Measurements from ENCODE around the gene TOE1. TPM values are rescaled to one million over a fixed set of nuclear protein-coding genes. Genes with fewer than 3 reads are reported as not detected.

TOE1 gene
- total RNA-seq, 4 donors from 2014 or later: 6.0 to 11.9 (median 9.6) TPM

DNA sequence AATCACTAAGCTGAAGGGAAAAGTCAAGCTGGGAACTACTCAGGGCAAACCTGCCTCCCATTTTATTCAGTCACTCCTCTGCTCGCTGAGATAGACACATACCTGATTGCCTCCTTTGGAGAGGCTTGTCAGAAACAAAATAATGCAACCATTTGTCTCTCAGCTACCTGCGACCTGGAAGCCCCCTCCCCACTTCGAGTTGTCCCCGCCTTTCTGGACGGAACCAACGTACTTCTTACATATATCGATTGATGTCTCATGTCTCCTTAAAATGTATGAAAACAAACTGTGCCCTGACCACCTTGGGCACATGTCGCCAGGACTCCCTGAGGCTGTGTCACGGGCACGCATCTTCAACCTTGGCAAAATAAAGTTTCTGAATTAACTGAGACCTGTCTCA, 34.7 kb upstream of the TOE1 start:
- no peak overlapping the region for H3K4me3 ChIP-seq (ENCODE audit: low read depth, poor library complexity, severe bottlenecking)
- TF ChIP-seq POLR2A (IDR thresholded peaks at IDR 0.05): no peak
- TF ChIP-seq, protein P1, sequence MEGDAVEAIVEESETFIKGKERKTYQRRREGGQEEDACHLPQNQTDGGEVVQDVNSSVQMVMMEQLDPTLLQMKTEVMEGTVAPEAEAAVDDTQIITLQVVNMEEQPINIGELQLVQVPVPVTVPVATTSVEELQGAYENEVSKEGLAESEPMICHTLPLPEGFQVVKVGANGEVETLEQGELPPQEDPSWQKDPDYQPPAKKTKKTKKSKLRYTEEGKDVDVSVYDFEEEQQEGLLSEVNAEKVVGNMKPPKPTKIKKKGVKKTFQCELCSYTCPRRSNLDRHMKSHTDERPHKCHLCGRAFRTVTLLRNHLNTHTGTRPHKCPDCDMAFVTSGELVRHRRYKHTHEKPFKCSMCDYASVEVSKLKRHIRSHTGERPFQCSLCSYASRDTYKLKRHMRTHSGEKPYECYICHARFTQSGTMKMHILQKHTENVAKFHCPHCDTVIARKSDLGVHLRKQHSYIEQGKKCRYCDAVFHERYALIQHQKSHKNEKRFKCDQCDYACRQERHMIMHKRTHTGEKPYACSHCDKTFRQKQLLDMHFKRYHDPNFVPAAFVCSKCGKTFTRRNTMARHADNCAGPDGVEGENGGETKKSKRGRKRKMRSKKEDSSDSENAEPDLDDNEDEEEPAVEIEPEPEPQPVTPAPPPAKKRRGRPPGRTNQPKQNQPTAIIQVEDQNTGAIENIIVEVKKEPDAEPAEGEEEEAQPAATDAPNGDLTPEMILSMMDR (IDR thresholded peaks at IDR 0.05): no peak
- intact Hi-C loops (cut with DNase I; ENCODE audit: low total_unique reads): loop anchor here (2.0 kb wide), 1 partner anchor 34 kb away; no protein-coding TSS in a partner anchor
- DNase-seq (ENCODE audit: low spot score in 2 of 2): peak in 1 of 2 donors; percentile 49
- WGBS, 2 donors: 88 to 90% methylated on average over 10 of the region's 10 CpGs

DNA sequence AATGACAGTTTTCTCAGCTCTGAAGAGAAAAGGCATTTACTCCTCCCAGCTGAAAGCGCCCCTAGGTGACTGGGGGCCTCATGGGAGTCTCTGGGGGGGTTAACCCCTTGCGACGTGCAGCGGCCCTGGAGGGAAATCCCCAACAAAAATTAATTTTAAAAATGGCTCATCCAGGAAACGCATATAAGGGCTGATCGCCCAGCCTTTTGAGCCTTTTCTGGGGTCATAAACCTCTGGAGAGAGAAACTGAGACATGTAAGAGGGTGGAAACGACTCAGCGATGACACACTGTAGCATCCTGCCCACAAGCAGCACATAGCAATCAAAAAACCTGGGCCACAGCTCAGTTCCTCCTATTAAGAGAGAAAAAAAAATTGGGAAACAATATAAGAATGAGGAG, 33.7 kb upstream of the TOE1 start:
- no peak for TF ChIP-seq POLR2A (IDR thresholded peaks at IDR 0.05)
- TF ChIP-seq, protein P1 (IDR thresholded peaks at IDR 0.05): no peak
- 57 to 59% methylated on average over 8 of the region's 8 CpGs for WGBS, 2 donors
- H3K4me3 ChIP-seq (ENCODE audit: low read depth, poor library complexity, severe bottlenecking): no peak overlapping the region
- no peak for DNase-seq (ENCODE audit: low spot score in 2 of 2)
- intact Hi-C loops (cut with DNase I; ENCODE audit: low total_unique reads): no loop called here

DNA sequence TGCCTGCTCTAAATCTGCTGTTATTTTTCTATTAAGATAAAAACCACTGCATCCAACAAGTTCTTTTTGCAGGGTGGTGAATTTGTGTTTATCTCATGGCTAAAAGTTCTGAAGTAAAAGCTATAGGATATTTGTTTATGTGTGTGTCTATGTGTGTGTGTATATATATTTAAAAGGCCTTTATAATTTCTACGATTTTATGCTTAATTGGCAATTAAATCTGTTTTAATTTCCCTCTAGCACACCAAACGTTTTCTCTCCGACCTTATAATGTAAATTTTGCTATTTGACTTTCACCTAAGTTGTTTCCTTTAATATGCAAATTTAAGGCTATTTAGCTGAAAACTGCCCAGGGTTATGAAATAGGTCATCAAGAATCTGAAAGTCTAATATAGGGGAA, 33.1 kb upstream of the TOE1 start:
- no peak for DNase-seq (ENCODE audit: low spot score in 2 of 2)
- WGBS, 2 donors: 77 to 84% methylated on average over 3 of the region's 3 CpGs
- intact Hi-C loops (cut with DNase I; ENCODE audit: low total_unique reads): no loop called here
- TF ChIP-seq POLR2A (IDR thresholded peaks at IDR 0.05): no peak
- TF ChIP-seq, protein P1 (IDR thresholded peaks at IDR 0.05): no peak
- H3K4me3 ChIP-seq (ENCODE audit: low read depth, poor library complexity, severe bottlenecking): no peak overlapping the region

DNA sequence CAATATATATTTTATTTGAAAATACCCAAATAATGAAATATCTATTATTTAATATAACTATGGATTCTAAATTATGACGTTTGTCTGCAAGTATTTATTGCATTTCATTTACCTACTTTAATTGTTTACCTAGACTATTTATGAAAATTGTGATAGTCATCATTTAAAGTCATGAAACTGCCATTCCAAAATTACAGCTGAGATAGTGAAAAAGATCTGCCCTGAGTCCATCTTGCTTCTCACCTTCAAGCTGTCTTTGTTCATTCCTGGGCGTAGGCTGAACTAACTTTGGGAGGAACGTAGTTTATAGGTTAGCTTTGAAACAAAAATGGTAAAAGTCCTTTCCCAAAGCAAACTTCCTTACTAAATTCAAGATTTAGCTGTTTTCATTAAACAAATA, 25.7 kb upstream of the TOE1 start:
- intact Hi-C loops (cut with DNase I; ENCODE audit: low total_unique reads): no loop called here
- TF ChIP-seq, protein P1 (IDR thresholded peaks at IDR 0.05): no peak
- TF ChIP-seq POLR2A (IDR thresholded peaks at IDR 0.05): no peak

DNA sequence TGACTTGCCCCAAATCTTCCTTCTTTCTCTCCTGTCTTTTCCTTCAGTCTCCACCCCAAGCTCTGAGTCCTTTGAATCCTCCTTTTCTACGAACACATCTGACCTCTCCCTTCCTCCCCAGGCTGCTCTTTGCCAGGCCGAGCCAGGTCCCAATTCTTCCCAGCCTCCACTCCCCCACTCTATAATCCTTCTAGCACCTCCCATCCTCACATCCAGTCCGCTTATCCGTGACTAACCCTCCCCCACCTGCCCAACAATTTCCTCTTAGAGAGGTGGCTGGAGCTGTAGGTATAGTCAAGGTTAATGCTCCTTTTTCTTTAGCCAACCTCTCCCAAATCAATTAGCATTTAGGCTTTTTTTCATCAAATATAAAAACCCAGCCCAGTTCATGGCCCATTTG, 22.8 kb upstream of the TOE1 start:
- WGBS, 2 donors: 67% methylated on average over 4 of the region's 4 CpGs
- no peak for TF ChIP-seq POLR2A (IDR thresholded peaks at IDR 0.05)
- TF ChIP-seq, protein P1 (IDR thresholded peaks at IDR 0.05): no peak
- intact Hi-C loops (cut with DNase I; ENCODE audit: low total_unique reads): no loop called here
- H3K4me3 ChIP-seq (ENCODE audit: low read depth, poor library complexity, severe bottlenecking): no peak overlapping the region
- DNase-seq (ENCODE audit: low spot score in 2 of 2): peak in 1 of 2 donors; percentile 42

More for the DNA sequence above, 25.7 kb upstream of the TOE1 start:
- WGBS, 2 donors: 77% methylated on average over 3 of the region's 3 CpGs
- DNase-seq (ENCODE audit: low spot score in 2 of 2): no peak
- H3K4me3 ChIP-seq (ENCODE audit: low read depth, poor library complexity, severe bottlenecking): no peak overlapping the region

DNA sequence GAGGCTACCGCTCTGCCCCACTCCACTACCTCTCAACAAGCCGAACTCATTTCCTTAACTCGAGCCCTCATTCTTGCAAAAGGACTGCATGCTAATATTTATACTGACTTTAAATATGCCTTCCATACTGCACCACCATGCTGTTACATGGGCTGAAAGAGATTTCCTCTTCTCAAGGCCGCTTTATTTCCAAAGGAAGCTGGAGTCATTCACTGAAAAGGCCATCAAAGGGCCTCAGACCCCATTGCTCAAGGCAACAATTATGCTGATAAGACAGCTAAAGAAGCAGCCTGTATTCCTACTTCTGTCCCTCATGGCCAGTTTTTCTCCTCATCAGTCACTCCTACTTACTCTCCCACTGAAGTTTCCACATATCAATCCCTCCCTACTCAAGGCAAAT, 20.2 kb upstream of the TOE1 start:
- intact Hi-C loops (cut with DNase I; ENCODE audit: low total_unique reads): no loop called here
- TF ChIP-seq POLR2A (IDR thresholded peaks at IDR 0.05): no peak
- TF ChIP-seq, protein P1 (IDR thresholded peaks at IDR 0.05): no peak
- 88 to 92% methylated on average over 4 of the region's 4 CpGs for WGBS, 2 donors

More for the DNA sequence above, 20.2 kb upstream of the TOE1 start:
- peak in 1 of 2 donors; percentile 58 for DNase-seq (ENCODE audit: low spot score in 2 of 2)
- no peak overlapping the region for H3K4me3 ChIP-seq (ENCODE audit: low read depth, poor library complexity, severe bottlenecking)
